Mammary epithelial cell (primary cell): ENCODE data around the gene SCIN.

ENCODE experiments used
- EZH2 ChIP-seq: IDR thresholded peaks from 2 replicates; pipeline ENCODE4 v1.6.1; 2012; ENCODE audit warnings: low read length, inconsistent platforms, borderline replicate concordance
- TF ChIP-seq, protein P1 (sequence below), 2 donors: IDR thresholded peaks in 1 of 2; conservative IDR thresholded peaks in 1 of 2; 2 replicates each; pipeline ENCODE4 v1.5.1; 2011 to 2012; ENCODE audit warnings: inconsistent platforms in 2 of 2, low read length in 2 of 2, mild to moderate bottlenecking in 2 of 2, control low read depth in 1 of 2, low read depth in 1 of 2; ENCODE audit not compliant: insufficient read depth in 1 of 2; ENCODE audit errors: extremely low read depth in 1 of 2

DNA sequence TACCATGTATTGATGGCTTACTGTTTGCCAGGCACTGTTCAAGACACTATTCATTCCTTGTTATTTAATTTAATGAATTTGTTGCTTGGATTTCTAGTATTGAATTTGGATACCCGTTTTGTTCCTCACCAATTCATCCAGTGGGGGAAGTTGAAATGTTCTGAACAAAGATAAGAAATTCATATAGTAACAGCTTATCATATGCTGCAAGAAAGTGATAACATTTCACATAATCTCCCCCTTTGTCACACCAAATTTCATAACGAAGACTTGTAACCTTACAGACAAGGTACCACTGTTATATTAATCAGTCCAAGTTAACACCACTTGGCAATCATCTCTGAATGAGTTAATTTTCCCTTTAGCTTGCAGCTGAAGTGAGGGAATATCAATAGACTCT lies 42.1 kb downstream of the SCIN start:
- TF ChIP-seq, protein P1, sequence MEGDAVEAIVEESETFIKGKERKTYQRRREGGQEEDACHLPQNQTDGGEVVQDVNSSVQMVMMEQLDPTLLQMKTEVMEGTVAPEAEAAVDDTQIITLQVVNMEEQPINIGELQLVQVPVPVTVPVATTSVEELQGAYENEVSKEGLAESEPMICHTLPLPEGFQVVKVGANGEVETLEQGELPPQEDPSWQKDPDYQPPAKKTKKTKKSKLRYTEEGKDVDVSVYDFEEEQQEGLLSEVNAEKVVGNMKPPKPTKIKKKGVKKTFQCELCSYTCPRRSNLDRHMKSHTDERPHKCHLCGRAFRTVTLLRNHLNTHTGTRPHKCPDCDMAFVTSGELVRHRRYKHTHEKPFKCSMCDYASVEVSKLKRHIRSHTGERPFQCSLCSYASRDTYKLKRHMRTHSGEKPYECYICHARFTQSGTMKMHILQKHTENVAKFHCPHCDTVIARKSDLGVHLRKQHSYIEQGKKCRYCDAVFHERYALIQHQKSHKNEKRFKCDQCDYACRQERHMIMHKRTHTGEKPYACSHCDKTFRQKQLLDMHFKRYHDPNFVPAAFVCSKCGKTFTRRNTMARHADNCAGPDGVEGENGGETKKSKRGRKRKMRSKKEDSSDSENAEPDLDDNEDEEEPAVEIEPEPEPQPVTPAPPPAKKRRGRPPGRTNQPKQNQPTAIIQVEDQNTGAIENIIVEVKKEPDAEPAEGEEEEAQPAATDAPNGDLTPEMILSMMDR (conservative IDR thresholded peaks at IDR 0.05 in 1 of 2, IDR thresholded peaks at IDR 0.05 in 1 of 2; ENCODE audit: extremely low read depth in 1 of 2, insufficient read depth in 1 of 2, low read depth in 1 of 2, low read length in 2 of 2) = no peak
- no peak for TF ChIP-seq EZH2
